Measurements from ENCODE around the gene CARD16.
"Not testable (repeated sequence)": the region's sequence is repeated elsewhere in the genome, so short reads cannot be mapped to it uniquely, and the experiment has no call there.

CARD16 gene

GRCh38 chr11:105045676-105046296 is 651 bp upstream of the CARD16 start:
- no peak overlapping the region for H3K18ac ChIP-seq (ENCODE audit: low read length)
- DNase-seq: no peak
- H4K5ac ChIP-seq (ENCODE audit: low read length): no peak overlapping the region
- WGBS (ENCODE audit: extremely low coverage, insufficient coverage, low lambda C conversion rate): no CpG with 5 or more reads among the region's 5 CpGs
- H3K23ac ChIP-seq (ENCODE audit: low read length): no peak overlapping the region
- H2BK120ac ChIP-seq (ENCODE audit: low read depth, low read length): no peak overlapping the region
- no peaks in the 10 kb centered on the region for H3K36me3 ChIP-seq (ENCODE audit: control insufficient read depth, insufficient read depth, low read length)
- H2BK5ac ChIP-seq (ENCODE audit: low read length): no peak overlapping the region
- H3K4me1 ChIP-seq (ENCODE audit: control insufficient read depth, low read depth, low read length): no peaks in the 10 kb centered on the region
- no peak overlapping the region for H3K4me3 ChIP-seq (ENCODE audit: low read length)
- no peak overlapping the region for H3K4ac ChIP-seq (ENCODE audit: low read depth, low read length)
- H3K56ac ChIP-seq (ENCODE audit: low read length): no peak overlapping the region
- H3K79me2 ChIP-seq (ENCODE audit: control insufficient read depth, insufficient read depth, low read length): no peaks in the 10 kb centered on the region
- H3K27ac ChIP-seq (ENCODE audit: low read depth, low read length): no peak overlapping the region
- H3K79me1 ChIP-seq (ENCODE audit: low read length): no peaks in the 10 kb centered on the region
- no peak overlapping the region for H3K4me2 ChIP-seq (ENCODE audit: low read length)
- H4K8ac ChIP-seq (ENCODE audit: low read depth, low read length): no peak overlapping the region
- H2AK5ac ChIP-seq (ENCODE audit: low read length): no peak overlapping the region
- H3K9ac ChIP-seq (ENCODE audit: low read length): no peak overlapping the region
- H3K27me3 ChIP-seq (ENCODE audit: insufficient read depth, low read length, poor library complexity): no peaks in the 10 kb centered on the region
- no peak overlapping the region for H2BK15ac ChIP-seq (replicated peaks; ENCODE audit: low read depth)

GRCh38 chr11:105042178-105042577 is 3.0 kb downstream of the CARD16 start:
- Histone ChIP-seq H3K79me1 (ENCODE audit: low read length) (no peaks in the 10 kb centered on the region), H2BK15ac (replicated peaks; ENCODE audit: low read depth) (no peak overlapping the region), H2BK5ac (ENCODE audit: low read length) (no peak overlapping the region), H3K4ac (ENCODE audit: low read depth, low read length) (no peak overlapping the region), H3K4me3 (ENCODE audit: low read length) (no peak overlapping the region), H3K36me3 (ENCODE audit: control insufficient read depth, insufficient read depth, low read length) (no peaks in the 10 kb centered on the region), H3K56ac (ENCODE audit: low read length) (no peak overlapping the region), H3K27me3 (ENCODE audit: insufficient read depth, low read length, poor library complexity) (no peaks in the 10 kb centered on the region), H4K5ac (ENCODE audit: low read length) (no peak overlapping the region), H4K8ac (ENCODE audit: low read depth, low read length) (no peak overlapping the region), H3K79me2 (ENCODE audit: control insufficient read depth, insufficient read depth, low read length) (no peaks in the 10 kb centered on the region), H3K23ac (ENCODE audit: low read length) (no peak overlapping the region), H3K27ac (ENCODE audit: low read depth, low read length) (no peak overlapping the region), H3K9ac (ENCODE audit: low read length) (no peak overlapping the region), H3K4me2 (ENCODE audit: low read length) (no peak overlapping the region), H2AK5ac (ENCODE audit: low read length) (no peak overlapping the region), H3K18ac (ENCODE audit: low read length) (no peak overlapping the region), H2BK120ac (ENCODE audit: low read depth, low read length) (no peak overlapping the region), H3K4me1 (ENCODE audit: control insufficient read depth, low read depth, low read length) (no peaks in the 10 kb centered on the region)
- DNase-seq: no peak
- no CpG with 5 or more reads among the region's 3 CpGs for WGBS (ENCODE audit: extremely low coverage, insufficient coverage, low lambda C conversion rate)

- H3K4me1 ChIP-seq (ENCODE audit: control insufficient read depth, low read depth, low read length): no peaks in the 10 kb centered on the region
- no peaks in the 10 kb centered on the region for H3K79me1 ChIP-seq (ENCODE audit: low read length)
- H3K23ac ChIP-seq (ENCODE audit: low read length): no peak overlapping the region
- H3K4me3 ChIP-seq (ENCODE audit: low read length): no peak overlapping the region
- no peak overlapping the region for H2BK5ac ChIP-seq (ENCODE audit: low read length)
- no peaks in the 10 kb centered on the region for H3K79me2 ChIP-seq (ENCODE audit: control insufficient read depth, insufficient read depth, low read length)
- WGBS (ENCODE audit: extremely low coverage, insufficient coverage, low lambda C conversion rate): no CpG with 5 or more reads among the region's 2 CpGs
- no peak overlapping the region for H2AK5ac ChIP-seq (ENCODE audit: low read length)
- no peak overlapping the region for H3K9ac ChIP-seq (ENCODE audit: low read length)
- H2BK120ac ChIP-seq (ENCODE audit: low read depth, low read length): no peak overlapping the region
- no peak for DNase-seq
- no peak overlapping the region for H3K18ac ChIP-seq (ENCODE audit: low read length)
- no peak overlapping the region for H3K4ac ChIP-seq (ENCODE audit: low read depth, low read length)
- H3K56ac ChIP-seq (ENCODE audit: low read length): no peak overlapping the region
- H3K27ac ChIP-seq (ENCODE audit: low read depth, low read length): no peak overlapping the region
- no peak overlapping the region for H4K8ac ChIP-seq (ENCODE audit: low read depth, low read length)
- no peak overlapping the region for H4K5ac ChIP-seq (ENCODE audit: low read length)
- H3K4me2 ChIP-seq (ENCODE audit: low read length): no peak overlapping the region
- H2BK15ac ChIP-seq (replicated peaks; ENCODE audit: low read depth): no peak overlapping the region
- no peaks in the 10 kb centered on the region for H3K36me3 ChIP-seq (ENCODE audit: control insufficient read depth, insufficient read depth, low read length)
- H3K27me3 ChIP-seq (ENCODE audit: insufficient read depth, low read length, poor library complexity): no peaks in the 10 kb centered on the region
Observed at GRCh38 chr11:105040703-105041102, 4.4 kb downstream of the CARD16 start.

- Histone ChIP-seq H2BK120ac (ENCODE audit: low read depth, low read length) (no peak within 1 kb of the TSS), H3K23ac (ENCODE audit: low read length) (no peak within 1 kb of the TSS), H3K79me1 (ENCODE audit: low read length) (no peaks in the 10 kb centered on the region), H3K18ac (ENCODE audit: low read length) (no peak within 1 kb of the TSS), H2AK5ac (ENCODE audit: low read length) (no peak within 1 kb of the TSS), H2BK5ac (ENCODE audit: low read length) (no peak within 1 kb of the TSS), H3K27ac (ENCODE audit: low read depth, low read length) (no peak within 1 kb of the TSS), H3K56ac (ENCODE audit: low read length) (no peak within 1 kb of the TSS), H3K79me2 (ENCODE audit: control insufficient read depth, insufficient read depth, low read length) (no peaks in the 10 kb centered on the region), H2BK15ac (replicated peaks; ENCODE audit: low read depth) (no peak within 1 kb of the TSS), H3K27me3 (ENCODE audit: insufficient read depth, low read length, poor library complexity) (no peaks in the 10 kb centered on the region), H3K4ac (ENCODE audit: low read depth, low read length) (no peak within 1 kb of the TSS), H3K36me3 (ENCODE audit: control insufficient read depth, insufficient read depth, low read length) (no peaks in the 10 kb centered on the region), H3K4me1 (ENCODE audit: control insufficient read depth, low read depth, low read length) (no peaks in the 10 kb centered on the region), H3K9ac (ENCODE audit: low read length) (no peak within 1 kb of the TSS), H4K8ac (ENCODE audit: low read depth, low read length) (no peak within 1 kb of the TSS), H4K5ac (ENCODE audit: low read length) (no peak within 1 kb of the TSS), H3K4me2 (ENCODE audit: low read length) (no peak within 1 kb of the TSS), H3K4me3 (ENCODE audit: low read length) (no peak within 1 kb of the TSS)
- no CpG with 5 or more reads among the region's 3 CpGs for WGBS (ENCODE audit: extremely low coverage, insufficient coverage, low lambda C conversion rate)
- no peak for DNase-seq
Observed at GRCh38 chr11:105034813-105035620, 10.1 kb downstream of the CARD16 start, which contains the start of gene CASP1. CASP1 (minus strand) TSS chr11:105035144; CDS start chr11:105035113, 31 bp downstream.

GRCh38 chr11:105034388-105034787 is 10.7 kb downstream of the CARD16 start:
- H3K18ac ChIP-seq (ENCODE audit: low read length); H2AK5ac ChIP-seq (ENCODE audit: low read length); H3K4me1 ChIP-seq (ENCODE audit: control insufficient read depth, low read depth, low read length); H4K8ac ChIP-seq (ENCODE audit: low read depth, low read length); H3K27ac ChIP-seq (ENCODE audit: low read depth, low read length); DNase-seq; H3K4me2 ChIP-seq (ENCODE audit: low read length); H2BK5ac ChIP-seq (ENCODE audit: low read length); H3K4me3 ChIP-seq (ENCODE audit: low read length); H3K56ac ChIP-seq (ENCODE audit: low read length); H3K27me3 ChIP-seq (ENCODE audit: insufficient read depth, low read length, poor library complexity); H4K5ac ChIP-seq (ENCODE audit: low read length); H3K9ac ChIP-seq (ENCODE audit: low read length); H3K4ac ChIP-seq (ENCODE audit: low read depth, low read length); H3K79me2 ChIP-seq (ENCODE audit: control insufficient read depth, insufficient read depth, low read length); H3K23ac ChIP-seq (ENCODE audit: low read length); H3K36me3 ChIP-seq (ENCODE audit: control insufficient read depth, insufficient read depth, low read length); H2BK15ac ChIP-seq (replicated peaks; ENCODE audit: low read depth); H2BK120ac ChIP-seq (ENCODE audit: low read depth, low read length); H3K79me1 ChIP-seq (ENCODE audit: low read length): not testable (repeated sequence)
- no CpG with 5 or more reads among the region's 2 CpGs for WGBS (ENCODE audit: extremely low coverage, insufficient coverage, low lambda C conversion rate)

Measured in mesendoderm (in vitro differentiated cells).